ENCODE results near the gene C22orf15. TPM values are rescaled to one million over a fixed set of nuclear protein-coding genes. Genes with fewer than 3 reads are reported as not detected.
A peak's percentile ranks its signal among the peaks of the same experiment; 100 is the strongest.

C22orf15 gene
- total RNA-seq, 1 donor from 2014 or later: not detected

DNA sequence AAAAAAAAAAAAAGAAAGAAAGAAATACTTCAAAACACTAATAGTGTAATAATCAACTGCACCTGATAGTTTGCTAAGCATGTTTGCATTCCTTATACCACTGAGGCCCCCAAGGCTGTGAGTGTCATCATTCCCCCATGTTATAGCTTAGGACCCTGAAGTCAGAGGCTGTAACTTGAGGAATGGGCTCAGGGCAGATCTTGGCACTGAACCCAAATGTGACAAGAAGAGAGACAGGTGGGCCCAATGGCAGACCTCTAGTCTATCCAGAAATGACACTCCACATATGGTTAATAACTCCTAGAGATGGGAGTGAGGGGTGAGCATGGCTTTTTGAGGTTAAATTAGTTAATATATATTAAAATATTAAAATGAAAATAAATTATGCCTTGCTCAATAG is 25.1 kb upstream of the C22orf15 start:
- Histone ChIP-seq H3K27ac (no peak overlapping the region), H3K36me3 (peaks cover 10 to 18% of the 10 kb centered on the region in 2 donors), H3K4me3 (no peak overlapping the region), H3K27me3 (no peaks in the 10 kb centered on the region), H3K4me1 (peaks cover 0 to 2% of the 10 kb centered on the region in 2 donors), H3K9me3 (no peaks in the 10 kb centered on the region)
- DNase-seq (ENCODE audit: low spot score in 2 of 2): no peak
- intact Hi-C loops (cut with DNase I): no loop called here
- TF ChIP-seq, protein P1, sequence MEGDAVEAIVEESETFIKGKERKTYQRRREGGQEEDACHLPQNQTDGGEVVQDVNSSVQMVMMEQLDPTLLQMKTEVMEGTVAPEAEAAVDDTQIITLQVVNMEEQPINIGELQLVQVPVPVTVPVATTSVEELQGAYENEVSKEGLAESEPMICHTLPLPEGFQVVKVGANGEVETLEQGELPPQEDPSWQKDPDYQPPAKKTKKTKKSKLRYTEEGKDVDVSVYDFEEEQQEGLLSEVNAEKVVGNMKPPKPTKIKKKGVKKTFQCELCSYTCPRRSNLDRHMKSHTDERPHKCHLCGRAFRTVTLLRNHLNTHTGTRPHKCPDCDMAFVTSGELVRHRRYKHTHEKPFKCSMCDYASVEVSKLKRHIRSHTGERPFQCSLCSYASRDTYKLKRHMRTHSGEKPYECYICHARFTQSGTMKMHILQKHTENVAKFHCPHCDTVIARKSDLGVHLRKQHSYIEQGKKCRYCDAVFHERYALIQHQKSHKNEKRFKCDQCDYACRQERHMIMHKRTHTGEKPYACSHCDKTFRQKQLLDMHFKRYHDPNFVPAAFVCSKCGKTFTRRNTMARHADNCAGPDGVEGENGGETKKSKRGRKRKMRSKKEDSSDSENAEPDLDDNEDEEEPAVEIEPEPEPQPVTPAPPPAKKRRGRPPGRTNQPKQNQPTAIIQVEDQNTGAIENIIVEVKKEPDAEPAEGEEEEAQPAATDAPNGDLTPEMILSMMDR (IDR thresholded peaks at IDR 0.05): no peak

DNA sequence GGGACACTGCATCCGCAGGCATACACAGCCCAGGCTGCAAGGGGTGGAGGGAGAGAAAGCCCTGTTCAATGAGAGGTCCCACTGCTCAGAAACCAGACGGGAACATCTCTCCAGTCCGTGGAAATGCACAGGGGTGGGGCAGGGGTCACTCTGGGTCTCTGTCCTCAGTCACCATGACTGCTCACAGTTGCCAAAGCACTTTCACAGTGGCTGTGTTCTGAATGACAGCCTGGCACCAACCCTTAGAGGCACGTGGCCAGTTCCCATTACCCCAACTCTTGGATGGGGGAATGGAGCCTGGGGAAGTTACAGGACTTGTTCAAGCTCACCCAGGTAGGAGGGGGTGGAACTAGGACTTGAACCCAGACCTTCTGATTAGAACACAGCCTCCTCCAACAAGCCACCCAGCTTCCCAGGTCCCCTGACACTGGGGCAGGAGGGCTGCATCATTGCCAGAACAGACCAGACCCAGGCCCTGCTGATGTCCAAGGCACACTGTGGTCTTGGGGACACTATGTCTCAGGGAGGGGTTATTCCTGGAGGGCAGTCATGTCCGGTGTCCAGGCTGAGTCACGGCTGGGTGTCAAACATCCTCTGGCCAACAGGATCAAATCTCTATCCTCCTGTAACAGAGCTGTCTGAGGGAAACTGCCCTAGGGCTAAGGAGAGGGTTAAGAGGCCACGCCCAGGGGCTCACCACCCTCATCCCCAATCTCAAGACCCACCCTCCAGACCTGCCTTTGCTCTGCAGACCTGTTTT is 20.1 kb upstream of the C22orf15 start:
- peak overlapping the region; percentile 49 to 57 for H3K27ac ChIP-seq

DNA sequence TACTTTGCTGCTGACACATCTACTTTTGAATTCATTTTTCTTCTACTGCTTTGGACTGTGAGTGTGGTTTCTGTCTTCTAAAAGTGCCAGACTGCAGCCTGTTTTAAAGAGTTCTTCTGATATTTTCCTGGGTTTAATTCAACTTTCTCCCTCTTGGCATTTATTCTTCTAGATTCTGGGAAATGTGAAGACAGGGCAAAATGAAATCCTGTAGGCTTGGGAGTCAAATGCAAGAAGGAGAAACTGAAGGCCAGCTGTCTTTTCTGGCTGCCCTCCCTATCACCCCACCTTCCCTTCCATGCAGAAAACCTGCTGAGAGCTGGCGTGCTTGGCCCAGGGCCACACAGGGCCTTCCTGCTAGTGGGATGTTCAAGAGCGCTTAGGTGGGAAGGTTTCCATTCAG is 19.5 kb upstream of the C22orf15 start:
- TF ChIP-seq, protein P1 (IDR thresholded peaks at IDR 0.05): no peak
- Histone ChIP-seq H3K4me3 (no peak overlapping the region), H3K9me3 (no peaks in the 10 kb centered on the region), H3K27ac (peak overlapping the region; percentile 49 to 57), H3K36me3 (peaks cover 31 to 47% of the 10 kb centered on the region in 2 donors), H3K4me1 (peaks cover 0 to 5% of the 10 kb centered on the region in 2 donors), H3K27me3 (no peaks in the 10 kb centered on the region)
- intact Hi-C loops (cut with DNase I): no loop called here
- DNase-seq (ENCODE audit: low spot score in 2 of 2): no peak

More for the DNA sequence above, 20.1 kb upstream of the C22orf15 start:
- H3K4me3 ChIP-seq: no peak overlapping the region
- no peak for DNase-seq (ENCODE audit: low spot score in 2 of 2)
- no peaks in the 10 kb centered on the region for H3K27me3 ChIP-seq
- no peaks in the 10 kb centered on the region for H3K9me3 ChIP-seq
- H3K4me1 ChIP-seq: peaks cover 0 to 5% of the 10 kb centered on the region in 2 donors
- intact Hi-C loops (cut with DNase I): no loop called here
- TF ChIP-seq, protein P1 (IDR thresholded peaks at IDR 0.05): no peak
- H3K36me3 ChIP-seq: peaks cover 31 to 47% of the 10 kb centered on the region in 2 donors

DNA sequence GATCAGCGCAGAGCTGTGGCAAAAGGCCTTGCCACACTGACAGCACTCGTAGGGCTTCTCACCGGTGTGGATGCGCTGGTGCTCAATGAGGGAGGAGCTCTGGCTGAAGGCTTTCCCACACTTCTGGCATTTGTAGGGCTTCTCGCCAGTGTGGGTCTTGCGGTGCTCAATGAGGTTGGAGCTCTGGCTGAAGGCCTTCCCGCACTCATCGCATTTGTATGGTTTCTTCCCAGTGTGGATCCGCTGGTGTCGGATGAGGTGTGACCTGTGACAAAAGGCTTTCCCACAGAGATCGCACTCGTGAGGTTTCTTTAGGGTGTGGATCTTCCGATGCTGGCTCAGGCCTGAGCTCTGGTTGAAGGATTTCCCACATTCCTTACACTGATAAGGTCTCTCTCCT is 18.8 kb upstream of the C22orf15 start:
- TF ChIP-seq, protein P1 (IDR thresholded peaks at IDR 0.05): no peak
- Histone ChIP-seq H3K4me1 (peaks cover 0 to 5% of the 10 kb centered on the region in 2 donors), H3K27me3 (no peaks in the 10 kb centered on the region), H3K36me3 (peaks cover 31 to 47% of the 10 kb centered on the region in 2 donors), H3K27ac (peak overlapping the region in 1 of 2 donors; percentile 49), H3K4me3 (no peak overlapping the region), H3K9me3 (no peaks in the 10 kb centered on the region)
- intact Hi-C loops (cut with DNase I): no loop called here
- no peak for DNase-seq (ENCODE audit: low spot score in 2 of 2)

DNA sequence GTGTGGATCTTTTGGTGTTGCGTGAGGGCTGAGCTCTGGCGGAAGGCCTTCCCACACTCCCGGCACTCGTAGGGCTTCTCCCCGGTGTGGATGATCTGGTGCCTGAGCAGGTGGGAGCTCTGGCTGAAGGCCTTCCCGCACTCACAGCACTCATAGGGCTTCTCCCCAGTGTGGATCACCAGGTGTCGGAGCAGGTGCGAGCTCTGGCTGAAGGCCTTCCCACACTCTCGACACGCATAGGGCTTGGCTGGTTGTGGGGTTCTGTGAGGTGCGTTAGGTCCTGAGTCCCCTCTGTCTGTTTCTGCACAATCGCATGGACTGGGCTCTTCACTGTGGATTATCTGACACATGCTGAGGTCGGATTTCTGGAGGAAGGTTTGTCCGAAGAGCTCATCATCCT is 18.3 kb upstream of the C22orf15 start:
- TF ChIP-seq, protein P1 (IDR thresholded peaks at IDR 0.05): no peak
- peaks cover 31 to 47% of the 10 kb centered on the region in 2 donors for H3K36me3 ChIP-seq

More for the DNA sequence above, 18.3 kb upstream of the C22orf15 start:
- Histone ChIP-seq H3K9me3 (no peaks in the 10 kb centered on the region), H3K4me3 (no peak overlapping the region), H3K27me3 (no peaks in the 10 kb centered on the region), H3K27ac (no peak overlapping the region), H3K4me1 (peaks cover 0 to 6% of the 10 kb centered on the region in 2 donors)
- DNase-seq (ENCODE audit: low spot score in 2 of 2): no peak
- intact Hi-C loops (cut with DNase I): no loop called here

All from ascending aorta (tissue), 2 donors.